Suprapubic skin (tissue), 4 donors: ENCODE measurements around the gene SGO2. TPM values are rescaled to one million over a fixed set of nuclear protein-coding genes. Genes with fewer than 3 reads are reported as not detected.

ENCODE experiments used
- DNase-seq, 2 donors: peaks; one replicate each; pipeline ENCODE4 v3.0.0-alpha.2; 2019; ENCODE audit warnings: low spot score in 2 of 2
- H3K27ac ChIP-seq: fragments of 200-600 bp; sonication (generic); one replicate; pipeline ENCODE4 v1.5.1; 2019
- H3K27me3 ChIP-seq: fragments of 200-600 bp; sonication (generic); one replicate; pipeline ENCODE4 v1.5.1; 2019
- H3K36me3 ChIP-seq: fragments of 200-600 bp; sonication (generic); one replicate; pipeline ENCODE4 v1.5.1; 2019
- H3K4me1 ChIP-seq: fragments of 200-600 bp; sonication (generic); one replicate; pipeline ENCODE4 v1.5.1; 2019
- H3K4me3 ChIP-seq: fragments of 200-600 bp; sonication (generic); one replicate; pipeline ENCODE4 v1.5.1; 2019; ENCODE audit warnings: mild to moderate bottlenecking
- H3K9me3 ChIP-seq: fragments of 200-600 bp; sonication (generic); one replicate; pipeline ENCODE4 v1.5.1; 2019
- EP300 ChIP-seq: sonication (generic); formaldehyde crosslinking; IDR thresholded peaks from one replicate; pipeline ENCODE4 v1.6.1; 2017; ENCODE audit warnings: antibody characterized with exemption
- POLR2A ChIP-seq, 2 donors: fragments of 450-650 bp; IDR thresholded peaks; one replicate each; pipeline ENCODE4 v1.6.1; 2017; ENCODE audit warnings: antibody characterized with exemption in 2 of 2, mild to moderate bottlenecking in 2 of 2, moderate library complexity in 2 of 2
- POLR2AphosphoS5 ChIP-seq, 3 donors: sonication (generic); formaldehyde crosslinking; IDR thresholded peaks; one replicate each; pipeline ENCODE4 v1.6.1; 2017; ENCODE audit warnings: antibody characterized with exemption in 3 of 3
- WGBS: methylation state at CpG from one replicate; pipeline ENCODE4 v1.1.5; 2018; 5-methylcytosine and 5-hydroxymethylcytosine counted together
- total RNA-seq, 4 donors: library from RNA; depleted of rRNA; stranded (reverse); fragments of >200 nt; gene quantifications; one replicate each; pipeline ENCODE4 v1.1.0, GENCODE V29; 2016
- TF ChIP-seq, protein P1 (sequence below), 2 donors: fragments of 200-600 bp in 1 of 2; fragments of 450-650 bp in 1 of 2; sonication (generic) in 1 of 2; IDR thresholded peaks; one replicate each; pipeline ENCODE4 v1.5.1; 2016 to 2019; ENCODE audit warnings: antibody characterized with exemption in 2 of 2, mild to moderate bottlenecking in 1 of 2, moderate library complexity in 1 of 2

SGO2 gene, protein sequence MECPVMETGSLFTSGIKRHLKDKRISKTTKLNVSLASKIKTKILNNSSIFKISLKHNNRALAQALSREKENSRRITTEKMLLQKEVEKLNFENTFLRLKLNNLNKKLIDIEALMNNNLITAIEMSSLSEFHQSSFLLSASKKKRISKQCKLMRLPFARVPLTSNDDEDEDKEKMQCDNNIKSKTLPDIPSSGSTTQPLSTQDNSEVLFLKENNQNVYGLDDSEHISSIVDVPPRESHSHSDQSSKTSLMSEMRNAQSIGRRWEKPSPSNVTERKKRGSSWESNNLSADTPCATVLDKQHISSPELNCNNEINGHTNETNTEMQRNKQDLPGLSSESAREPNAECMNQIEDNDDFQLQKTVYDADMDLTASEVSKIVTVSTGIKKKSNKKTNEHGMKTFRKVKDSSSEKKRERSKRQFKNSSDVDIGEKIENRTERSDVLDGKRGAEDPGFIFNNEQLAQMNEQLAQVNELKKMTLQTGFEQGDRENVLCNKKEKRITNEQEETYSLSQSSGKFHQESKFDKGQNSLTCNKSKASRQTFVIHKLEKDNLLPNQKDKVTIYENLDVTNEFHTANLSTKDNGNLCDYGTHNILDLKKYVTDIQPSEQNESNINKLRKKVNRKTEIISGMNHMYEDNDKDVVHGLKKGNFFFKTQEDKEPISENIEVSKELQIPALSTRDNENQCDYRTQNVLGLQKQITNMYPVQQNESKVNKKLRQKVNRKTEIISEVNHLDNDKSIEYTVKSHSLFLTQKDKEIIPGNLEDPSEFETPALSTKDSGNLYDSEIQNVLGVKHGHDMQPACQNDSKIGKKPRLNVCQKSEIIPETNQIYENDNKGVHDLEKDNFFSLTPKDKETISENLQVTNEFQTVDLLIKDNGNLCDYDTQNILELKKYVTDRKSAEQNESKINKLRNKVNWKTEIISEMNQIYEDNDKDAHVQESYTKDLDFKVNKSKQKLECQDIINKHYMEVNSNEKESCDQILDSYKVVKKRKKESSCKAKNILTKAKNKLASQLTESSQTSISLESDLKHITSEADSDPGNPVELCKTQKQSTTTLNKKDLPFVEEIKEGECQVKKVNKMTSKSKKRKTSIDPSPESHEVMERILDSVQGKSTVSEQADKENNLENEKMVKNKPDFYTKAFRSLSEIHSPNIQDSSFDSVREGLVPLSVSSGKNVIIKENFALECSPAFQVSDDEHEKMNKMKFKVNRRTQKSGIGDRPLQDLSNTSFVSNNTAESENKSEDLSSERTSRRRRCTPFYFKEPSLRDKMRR
- 1 to 10 TPM; 2.0 to 3.5 (median 2.8) TPM for total RNA-seq

DNA sequence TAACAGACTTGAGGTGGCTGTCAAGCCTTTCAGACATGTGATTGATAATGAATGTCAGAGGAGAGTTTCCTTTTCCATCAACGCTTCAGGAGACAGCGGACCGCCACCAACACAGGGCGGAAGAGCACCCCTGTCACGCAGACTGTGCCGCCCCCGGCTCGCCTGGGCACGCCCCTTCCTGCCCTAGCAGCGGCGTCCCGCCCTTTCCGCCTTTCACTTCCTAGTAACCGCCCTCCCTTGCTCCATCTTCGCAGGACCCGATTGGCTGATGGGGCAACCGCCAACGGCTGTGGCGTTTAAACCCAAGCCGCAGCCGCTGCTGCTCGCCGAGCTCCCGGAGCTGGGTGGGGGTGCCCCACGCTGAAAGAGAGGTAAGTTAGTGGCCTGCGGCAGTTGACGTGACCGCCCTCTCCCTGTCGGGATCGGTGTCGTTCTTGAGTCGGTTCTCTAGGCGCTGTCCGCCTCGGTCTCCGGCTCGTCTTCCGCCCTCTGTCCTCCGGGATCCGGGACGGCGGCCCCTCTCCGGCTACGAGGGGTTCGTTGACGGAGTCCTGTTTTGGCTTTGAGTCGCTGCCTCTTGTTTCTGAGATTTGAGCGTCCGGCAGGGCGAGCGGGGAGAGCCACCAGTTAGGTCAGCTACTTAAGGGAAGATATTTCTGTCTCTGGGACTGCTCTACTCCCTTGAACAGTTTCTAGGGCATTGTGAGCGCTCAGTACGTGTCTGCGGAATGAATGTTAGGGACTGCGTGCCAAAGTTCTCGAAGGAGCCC, at the start of gene SGO2:
Gene SGO2 (plus strand): TSS at position 326 of the 770 bp plus-strand sequence. CDS start 6,769 bp downstream, outside the sequence.
- DNase-seq = peak; percentile 95 to 96
- H3K36me3 ChIP-seq = no peaks in the 10 kb centered on the region
- H3K9me3 ChIP-seq = no peaks in the 10 kb centered on the region
- under 1% methylated on average over 55 of the region's 56 CpGs for WGBS
- TF ChIP-seq POLR2AphosphoS5 (IDR thresholded peaks at IDR 0.05) (peak in 1 of 3 donors; percentile 56), POLR2A (IDR thresholded peaks at IDR 0.05) (peak in 1 of 2 donors; percentile 27), EP300 (no peak)
- TF ChIP-seq, protein P1, sequence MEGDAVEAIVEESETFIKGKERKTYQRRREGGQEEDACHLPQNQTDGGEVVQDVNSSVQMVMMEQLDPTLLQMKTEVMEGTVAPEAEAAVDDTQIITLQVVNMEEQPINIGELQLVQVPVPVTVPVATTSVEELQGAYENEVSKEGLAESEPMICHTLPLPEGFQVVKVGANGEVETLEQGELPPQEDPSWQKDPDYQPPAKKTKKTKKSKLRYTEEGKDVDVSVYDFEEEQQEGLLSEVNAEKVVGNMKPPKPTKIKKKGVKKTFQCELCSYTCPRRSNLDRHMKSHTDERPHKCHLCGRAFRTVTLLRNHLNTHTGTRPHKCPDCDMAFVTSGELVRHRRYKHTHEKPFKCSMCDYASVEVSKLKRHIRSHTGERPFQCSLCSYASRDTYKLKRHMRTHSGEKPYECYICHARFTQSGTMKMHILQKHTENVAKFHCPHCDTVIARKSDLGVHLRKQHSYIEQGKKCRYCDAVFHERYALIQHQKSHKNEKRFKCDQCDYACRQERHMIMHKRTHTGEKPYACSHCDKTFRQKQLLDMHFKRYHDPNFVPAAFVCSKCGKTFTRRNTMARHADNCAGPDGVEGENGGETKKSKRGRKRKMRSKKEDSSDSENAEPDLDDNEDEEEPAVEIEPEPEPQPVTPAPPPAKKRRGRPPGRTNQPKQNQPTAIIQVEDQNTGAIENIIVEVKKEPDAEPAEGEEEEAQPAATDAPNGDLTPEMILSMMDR (IDR thresholded peaks at IDR 0.05) = no peak
- H3K27me3 ChIP-seq = peaks cover 4% of the 10 kb centered on the region
- peak within 1 kb of the TSS; percentile 71 for H3K4me3 ChIP-seq
- H3K27ac ChIP-seq = no peak within 1 kb of the TSS
- H3K4me1 ChIP-seq = peaks cover 9% of the 10 kb centered on the region

DNA sequence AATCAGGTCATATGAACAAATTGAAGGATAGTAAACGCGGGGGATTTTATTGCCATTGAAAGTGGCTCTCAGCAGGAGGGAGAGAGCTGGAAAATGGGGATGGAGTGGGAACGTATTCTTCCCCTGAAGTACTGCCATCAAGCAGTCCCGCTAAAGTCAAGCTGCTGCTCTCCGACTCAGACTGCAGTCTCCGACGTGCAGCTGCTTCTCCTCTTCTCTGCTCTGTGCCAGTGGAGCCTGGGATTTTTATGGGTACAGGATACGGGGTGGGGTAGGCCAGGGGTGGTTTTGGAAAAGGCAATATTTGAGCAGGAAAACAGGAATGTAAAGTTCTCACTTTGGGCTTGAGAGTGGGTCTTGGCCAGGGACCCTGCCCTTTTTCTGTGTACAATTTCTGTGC, 49.2 kb upstream of the SGO2 start:
- Histone ChIP-seq H3K36me3 (peaks cover 70% of the 10 kb centered on the region), H3K27me3 (no peaks in the 10 kb centered on the region), H3K4me1 (no peaks in the 10 kb centered on the region), H3K9me3 (no peaks in the 10 kb centered on the region), H3K4me3 (no peak overlapping the region), H3K27ac (no peak overlapping the region)
- DNase-seq = no peak
- no peak for TF ChIP-seq POLR2A (IDR thresholded peaks at IDR 0.05)
- TF ChIP-seq, protein P1 (IDR thresholded peaks at IDR 0.05) = no peak
- TF ChIP-seq EP300 = no peak
- no peak for TF ChIP-seq POLR2AphosphoS5 (IDR thresholded peaks at IDR 0.05)
- WGBS = 84% methylated on average over 8 of the region's 8 CpGs

DNA sequence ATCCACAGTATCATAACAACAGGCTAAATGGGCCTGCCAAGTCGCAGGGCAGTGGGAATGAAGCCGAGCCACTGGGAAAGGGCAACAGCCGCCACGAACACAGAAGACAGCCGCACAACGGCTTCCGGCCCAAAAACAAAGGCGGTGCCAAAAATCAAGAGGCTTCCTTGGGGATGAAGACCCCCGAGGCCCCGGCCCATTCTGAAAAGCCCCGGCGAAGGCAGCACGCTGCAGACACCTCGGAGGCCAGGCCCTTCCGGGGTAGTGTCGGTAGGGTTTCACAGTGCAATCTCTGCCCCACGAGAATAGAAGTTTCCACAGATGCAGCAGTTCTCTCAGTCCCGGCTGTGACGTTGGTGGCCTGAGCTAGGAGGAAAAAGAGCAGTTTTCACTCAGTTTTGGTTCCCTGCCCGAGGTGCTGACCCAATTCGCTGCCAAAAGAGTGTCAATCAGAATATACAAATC, 48.3 kb upstream of the SGO2 start:
- no peaks in the 10 kb centered on the region for H3K4me1 ChIP-seq
- no peaks in the 10 kb centered on the region for H3K9me3 ChIP-seq
- 83% methylated on average over 13 of the region's 21 CpGs for WGBS
- no peak for TF ChIP-seq EP300
- no peak for TF ChIP-seq POLR2AphosphoS5 (IDR thresholded peaks at IDR 0.05)
- no peak for TF ChIP-seq POLR2A (IDR thresholded peaks at IDR 0.05)
- TF ChIP-seq, protein P1 (IDR thresholded peaks at IDR 0.05) = no peak
- no peak overlapping the region for H3K4me3 ChIP-seq
- DNase-seq = no peak
- H3K36me3 ChIP-seq = peaks cover 61% of the 10 kb centered on the region
- H3K27me3 ChIP-seq = no peaks in the 10 kb centered on the region
- H3K27ac ChIP-seq = no peak overlapping the region

DNA sequence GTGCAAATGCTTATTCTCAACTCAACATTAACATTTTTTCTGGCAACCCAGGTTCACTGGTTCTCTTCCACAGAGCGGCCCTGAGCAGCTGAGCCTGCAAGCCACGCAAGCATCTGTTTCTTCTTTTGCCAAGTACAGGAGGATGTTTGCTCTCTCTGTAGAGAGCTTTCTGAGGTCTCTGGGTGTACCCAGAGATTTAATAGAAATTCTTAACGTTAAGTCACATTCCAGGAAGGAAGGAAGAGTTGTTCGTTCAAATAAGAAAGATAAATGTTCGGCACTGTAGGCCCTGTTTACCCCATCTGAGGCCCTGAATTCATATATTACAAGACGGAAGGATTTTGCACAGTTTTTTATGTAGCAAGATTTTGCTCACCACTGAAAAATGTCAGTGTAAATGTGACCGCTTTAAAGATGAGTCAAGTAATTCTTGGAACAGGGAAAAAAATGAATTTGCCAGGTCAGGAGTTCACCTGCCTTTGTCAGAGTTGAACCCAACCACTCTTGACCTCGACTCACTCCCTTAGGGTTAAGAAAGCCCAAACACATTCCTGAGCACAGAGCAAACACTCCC, 46.2 kb upstream of the SGO2 start:
- Histone ChIP-seq H3K27ac (no peak overlapping the region), H3K4me1 (peaks cover 5% of the 10 kb centered on the region)
- DNase-seq = no peak

More for the DNA sequence above, 46.2 kb upstream of the SGO2 start:
- Histone ChIP-seq H3K9me3 (no peaks in the 10 kb centered on the region), H3K27me3 (no peaks in the 10 kb centered on the region), H3K4me3 (no peak overlapping the region), H3K36me3 (peaks cover 42% of the 10 kb centered on the region)
- TF ChIP-seq, protein P1 (IDR thresholded peaks at IDR 0.05) = no peak
- WGBS = 53% methylated on average over 8 of the region's 8 CpGs
